Heart right ventricle (tissue), 16 donors: Measurements from ENCODE around the gene HLA-E. TPM values are rescaled to one million over a fixed set of nuclear protein-coding genes. Genes with fewer than 3 reads are reported as not detected.
"Not testable (repeated sequence)": the region's sequence is repeated elsewhere in the genome, so short reads cannot be mapped to it uniquely, and the experiment has no call there.

Source experiments
- ATAC-seq, 8 donors: fragments of 200-7000 bp; cut with Tn5 transposase; one replicate each; pipeline ENCODE4 v1.9.1; 2020; ENCODE audit warnings: mild to moderate bottlenecking in 8 of 8, moderate library complexity in 8 of 8, moderate number of reproducible peaks in 1 of 8
- DNase-seq, 2 donors: peaks; one replicate each; pipeline ENCODE4 v3.0.0-alpha.2; 2020
- H3K27ac ChIP-seq, 10 donors: fragments of 200-600 bp; sonication (generic) in 2 of 10; one replicate each; pipeline versions ENCODE4 v1.5.0 to v1.8.0; 2020 to 2022; ENCODE audit warnings: mild to moderate bottlenecking in 3 of 10
- H3K27me3 ChIP-seq, 7 donors: fragments of 200-600 bp; one replicate each; pipeline ENCODE4 v1.8.0; 2021 to 2022; ENCODE audit warnings: mild to moderate bottlenecking in 2 of 7
- H3K36me3 ChIP-seq, 9 donors: fragments of 200-600 bp; sonication (generic) in 1 of 9; one replicate each; pipeline versions ENCODE4 v1.5.0 to v1.8.0; 2020 to 2022; ENCODE audit warnings: mild to moderate bottlenecking in 2 of 9
- H3K4me1 ChIP-seq, 9 donors: fragments of 200-600 bp; sonication (generic) in 1 of 9; one replicate each; pipeline versions ENCODE4 v1.5.0 to v1.8.0; 2020 to 2022; ENCODE audit warnings: mild to moderate bottlenecking in 4 of 9
- H3K4me3 ChIP-seq, 10 donors: fragments of 200-600 bp; sonication (generic) in 2 of 10; one replicate each; pipeline versions ENCODE4 v1.5.0 to v1.8.0; 2020 to 2022; ENCODE audit warnings: mild to moderate bottlenecking in 7 of 10, moderate library complexity in 2 of 10
- H3K9me3 ChIP-seq, 11 donors: fragments of 200-600 bp in 10 of 11; sonication (generic) in 2 of 11; one replicate each; pipeline versions ENCODE4 v1.5.0 to v1.8.0; 2013 to 2022; ENCODE audit warnings: mild to moderate bottlenecking in 2 of 11, control low read depth in 1 of 11, moderate library complexity in 1 of 11
- CTCF ChIP-seq, 9 donors: fragments of 200-600 bp; sonication (generic) in 2 of 9; IDR thresholded peaks; one replicate each; pipeline versions ENCODE4 v1.5.0 to v1.8.0; 2021 to 2022; ENCODE audit warnings: antibody characterized with exemption in 9 of 9, mild to moderate bottlenecking in 5 of 9, moderate library complexity in 1 of 9
- whole genome bisulfite sequencing, 2 donors: extraction: QIAGEN DNeasy Blood & Tissue Kit; methylation state at CpG; one replicate each; pipeline ENCODE4 v1.1.7; 2013; ENCODE audit warnings: inconsistent platforms in 1 of 2; 5-methylcytosine and 5-hydroxymethylcytosine counted together
- intact Hi-C, 10 donors: fragments of 100-400 bp; cut with DNase I; formaldehyde crosslinking; loops; one replicate each; pipeline versions ENCODE4 v1.11.1 to v1.14.2; 2022
- polyA plus RNA-seq, 2 donors: library from polyadenylated mRNA; stranded (reverse); fragments of 200-250 nt; gene quantifications; one replicate each; pipeline ENCODE4 v1.2.3, GENCODE V29; 2013
- total RNA-seq, 10 donors: library from RNA; stranded (reverse); fragmentation: NEBNext Ultra II Directional in 3 of 10; extraction: Animal tissue kit (Norgen Biotek cat#: 25700) in 3 of 10; gene quantifications; one replicate each; pipeline versions ENCODE4 v1.2.1 to v1.2.4, GENCODE V29; 2021 to 2023
- donor health status: Arrhythmogenic right ventricular cardiomyopathy.
- donor health status: ischemic (EF 13 %, LVEDD 7.1; RV severe dilation, severe dysfunction).
- donor health status: healthy with polysubstance abuse.
- donor health status: DM: no; HTN: yes; CAD: no.
- donor health status: DM: no; HTN: no; CAD: no.
- donor health status: ischemic (EF 25% LVEDD 6.9; RV normal size, moderate dysfunction).
- donor health status: ischemic (EF 25% LVEDD 5.7; RV mildly dilated, moderate dysfunction).
- donor health status: healthy.
- donor health status: DM: yes; HTN: yes; CAD: no.
- donor health status: Ischemic cardiomyopathy.
- donor health status: ischemic (EF 35%, LVEDD 5.7; RV mildly dilated, moderate dysfunction).
- donor health status: nonischemic (EF 11% LVEDD 7.7; RV severe dilation, severe dysfunction).
- donor health status: DM: yes; HTN: yes; CAD: no.
- donor health status: PGD.
- donor health status: ischemic (EF 29% LVEDD 5.4; RV normal size, mild dysfunction).
- donor health status: nonischemic (EF 23%, LVEDD 6.1; RV moderate dilation, normal function).

HLA-E gene
- total and polyA plus RNA-seq, 12 donors, result 121 to 482 (median 164) TPM

- TF ChIP-seq CTCF (IDR thresholded peaks at IDR 0.05), result no peak
- intact Hi-C loops, result loop anchor here in 9 of 10 donors (5.0 to 10.0 kb wide), 10 partner anchors 51 to 246 kb away; partner anchors contain the start of genes DHX16 (in 5 of the 9) and TUBB (in 1 of the 9)
- 5 to 6% methylated on average over 33 of the region's 33 CpGs for WGBS, 2 donors
- ATAC-seq, result peak in 3 of 8 donors; percentile 25 to 64 (median 37)
- Histone ChIP-seq H3K27ac (no peak overlapping the region), H3K4me1 (peaks cover 0 to 21% (median 5%) of the 10 kb centered on the region in 9 donors), H3K9me3 (no peaks in the 10 kb centered on the region), H3K36me3 (no peaks in the 10 kb centered on the region), H3K4me3 (no peak overlapping the region), H3K27me3 (peaks cover 10 to 67% (median 63%) of the 10 kb centered on the region in 7 donors)
- DNase-seq, result no peak
These were observed 7.9 kb upstream of the HLA-E start for GRCh38 chr6:30481211-30481964.

DNA sequence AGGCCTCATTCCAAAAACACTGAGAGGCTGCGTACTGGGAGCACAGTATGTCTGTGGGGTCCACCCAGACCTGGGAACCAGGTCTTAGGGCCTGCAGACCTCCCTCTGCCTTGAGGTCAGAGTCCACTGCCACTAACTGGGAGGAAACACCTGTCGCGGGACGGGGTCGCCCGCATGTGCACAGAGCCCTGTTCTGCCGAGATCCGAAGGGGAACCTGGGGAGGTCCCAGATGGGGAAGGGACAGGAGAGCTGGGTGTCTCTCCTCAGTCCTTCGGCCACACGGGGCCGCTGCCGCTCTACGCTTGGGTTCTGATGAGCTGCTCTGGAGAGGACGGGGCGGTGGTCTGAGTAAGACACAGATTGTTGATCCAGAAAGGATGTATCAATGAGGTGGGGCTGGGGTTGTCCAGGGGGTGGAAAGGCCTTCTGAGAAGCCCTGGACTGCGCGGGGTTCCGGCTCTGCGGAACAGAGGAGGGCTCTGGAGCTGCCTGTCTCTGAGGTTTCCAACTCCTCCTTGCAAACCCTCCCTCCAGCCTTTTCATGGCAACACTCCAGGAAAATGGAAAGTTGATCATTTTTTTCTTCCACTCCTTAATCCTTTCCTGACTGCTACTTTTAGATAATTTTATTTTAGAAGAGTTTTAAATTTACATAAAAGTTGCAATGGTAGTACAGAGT, 7.2 kb upstream of the HLA-E start:
- DNase-seq, result peak; percentile 70 to 79
- Histone ChIP-seq H3K27me3 (peaks cover 10 to 60% (median 56%) of the 10 kb centered on the region in 7 donors), H3K4me1 (peaks cover 0 to 21% (median 5%) of the 10 kb centered on the region in 9 donors), H3K4me3 (peak overlapping the region in 3 of 10 donors; percentile 15 to 24 (median 22))
- not testable (repeated sequence) for H3K27ac ChIP-seq, H3K9me3 ChIP-seq, H3K36me3 ChIP-seq
- TF ChIP-seq CTCF (IDR thresholded peaks at IDR 0.05), result peak; percentile 47 to 84 (median 74)
- WGBS, 2 donors, result 1 to 2% methylated on average over 19 of the region's 19 CpGs
- ATAC-seq, result peak; percentile 87 to 96 (median 94)
- intact Hi-C loops, result loop anchor here (2.0 to 10.0 kb wide), 16 partner anchors 50 to 245 kb away; partner anchors contain the start of genes DHX16 (in 6 of the 10) and TUBB (in 1 of the 10)

DNA sequence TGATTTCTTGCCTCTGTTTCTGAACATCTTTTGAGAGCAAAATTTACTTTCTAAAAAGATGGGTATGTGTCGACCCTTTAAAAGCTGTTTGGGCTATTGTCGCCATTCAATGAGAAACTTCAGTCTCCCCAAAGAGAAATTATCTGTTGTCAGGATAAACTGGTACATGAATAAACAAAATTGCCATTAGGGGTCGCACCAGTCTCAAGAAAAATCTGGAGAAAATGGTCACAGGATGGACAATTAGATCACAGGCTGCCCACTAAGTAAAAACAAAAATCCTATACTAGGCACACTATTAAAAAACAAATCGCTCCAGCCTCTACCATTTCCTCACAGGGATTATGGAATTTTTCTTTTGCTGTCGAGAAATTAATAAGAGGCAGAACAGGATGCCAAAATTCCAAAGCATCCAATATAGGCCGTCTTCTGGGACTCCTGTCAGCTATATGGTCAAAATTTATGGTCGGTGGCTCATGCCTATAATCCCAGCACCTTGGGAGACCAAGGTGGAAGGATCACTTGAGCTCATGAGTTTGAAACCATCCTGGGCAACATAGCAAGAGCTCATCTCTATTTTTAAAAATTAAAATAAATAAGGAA, 5.5 kb upstream of the HLA-E start:
- peak in 6 of 8 donors; percentile 37 to 67 (median 47) for ATAC-seq
- no peaks in the 10 kb centered on the region for H3K36me3 ChIP-seq
- peak in 1 of 2 donors; percentile 68 for DNase-seq
- H3K4me3 ChIP-seq, result no peak overlapping the region
- peaks cover 0 to 28% (median 5%) of the 10 kb centered on the region in 9 donors for H3K4me1 ChIP-seq
- H3K9me3 ChIP-seq, result no peaks in the 10 kb centered on the region
- WGBS, 2 donors, result 29 to 34% methylated on average over 7 of the region's 7 CpGs
- peak in 8 of 9 donors; percentile 37 to 73 (median 65) for TF ChIP-seq CTCF (IDR thresholded peaks at IDR 0.05)
- intact Hi-C loops, result loop anchor here (1.0 to 10.0 kb wide), 17 partner anchors 49 to 244 kb away; partner anchors contain the start of genes DHX16 (in 6 of the 10) and TUBB (in 1 of the 10)
- H3K27me3 ChIP-seq, result peaks cover 10 to 43% (median 39%) of the 10 kb centered on the region in 7 donors
- peak overlapping the region in 1 of 10 donors; percentile 26 for H3K27ac ChIP-seq

GRCh38 chr6:30485236-30485635, 4.1 kb upstream of the HLA-E start:
- H3K9me3 ChIP-seq, result no peaks in the 10 kb centered on the region
- H3K4me1 ChIP-seq, result peaks cover 0 to 31% (median 7%) of the 10 kb centered on the region in 9 donors
- TF ChIP-seq CTCF (IDR thresholded peaks at IDR 0.05), result no peak
- ATAC-seq, result no peak
- intact Hi-C loops, result loop anchor here in 7 of 10 donors (2.0 to 10.0 kb wide), 5 partner anchors 110 to 240 kb away; partner anchors contain the start of genes DHX16 (in 4 of the 7) and TUBB (in 1 of the 7)
- no peak overlapping the region for H3K4me3 ChIP-seq
- no peak overlapping the region for H3K27ac ChIP-seq
- peaks cover 0 to 3% (median under 1%) of the 10 kb centered on the region in 9 donors for H3K36me3 ChIP-seq
- 89% methylated on average over 3 of the region's 3 CpGs for WGBS, 2 donors
- H3K27me3 ChIP-seq, result peaks cover 10 to 32% (median 25%) of the 10 kb centered on the region in 7 donors
- DNase-seq, result no peak
